Measurements from ENCODE around the gene FBLL1. TPM values are rescaled to one million over a fixed set of nuclear protein-coding genes. Genes with fewer than 3 reads are reported as not detected.

Gene FBLL1
- polyA plus RNA-seq, 1 donor (not counting 4 experiments of a cell fraction or from before 2014, with no cell fraction given) = not detected

- H4K20me1 ChIP-seq (ENCODE audit: control insufficient read depth, extremely low read depth, insufficient read depth, low read length) = no peaks in the 10 kb centered on the region
- no peaks in the 10 kb centered on the region for H3K9me3 ChIP-seq (ENCODE audit: control insufficient read depth, low read depth, low read length)
- peaks cover 15% of the 10 kb centered on the region for H3K79me2 ChIP-seq (ENCODE audit: control insufficient read depth, insufficient read depth, low read length)
- TF ChIP-seq EZH2 (IDR thresholded peaks at IDR 0.05; ENCODE audit: low read length) = no peak
- TF ChIP-seq CTCF (optimal IDR thresholded peaks at IDR 0.05 in 1 of 3, IDR thresholded peaks at IDR 0.05 in 1 of 3, conservative IDR thresholded peaks at IDR 0.05 in 1 of 3; ENCODE audit: extremely low read depth in 1 of 3, insufficient read depth in 2 of 3, low read length in 3 of 3) = no peak
- peaks cover 24 to 30% of the 10 kb centered on the region in 2 experiments for H3K36me3 ChIP-seq (ENCODE audit: control insufficient read depth in 2 of 2, extremely low read depth in 1 of 2, insufficient read depth in 2 of 2, low read length in 2 of 2)
- dilution Hi-C loops (cut with MboI; ENCODE audit: extremely low pct_ligation_motif_present, low sequenced_read_pairs) = no loop called here
- DNase-seq (ENCODE audit: low read depth, low spot score) = no peak
- no peaks in the 10 kb centered on the region for H3K9me1 ChIP-seq (ENCODE audit: control insufficient read depth, extremely low read depth, insufficient read depth, low read length)
- no peak overlapping the region for H3K4me3 ChIP-seq (ENCODE audit: control insufficient read depth in 2 of 3, extremely low read depth in 1 of 3, insufficient read depth in 2 of 3, low read depth in 1 of 3, low read length in 3 of 3)
- H2AFZ ChIP-seq (ENCODE audit: control insufficient read depth, low read length) = no peak overlapping the region
- no peak overlapping the region for H3K9ac ChIP-seq (ENCODE audit: control insufficient read depth, extremely low read depth, insufficient read depth, low read length)
- no peak for FAIRE-seq
- no peak overlapping the region for H3K27ac ChIP-seq (ENCODE audit: control insufficient read depth, insufficient read depth, low read length)
- H3K4me1 ChIP-seq (ENCODE audit: control insufficient read depth, extremely low read depth, insufficient read depth, low read length) = no peaks in the 10 kb centered on the region
- H3K4me2 ChIP-seq (ENCODE audit: control insufficient read depth, extremely low read depth, insufficient read depth, low read depth, low read length) = no peak overlapping the region
- no peaks in the 10 kb centered on the region for H3K27me3 ChIP-seq (ENCODE audit: control insufficient read depth, extremely low read depth, insufficient read depth, low read length)
Observed at GRCh38 chr5:168494057-168494555, 35.0 kb upstream of the FBLL1 start.

DNA sequence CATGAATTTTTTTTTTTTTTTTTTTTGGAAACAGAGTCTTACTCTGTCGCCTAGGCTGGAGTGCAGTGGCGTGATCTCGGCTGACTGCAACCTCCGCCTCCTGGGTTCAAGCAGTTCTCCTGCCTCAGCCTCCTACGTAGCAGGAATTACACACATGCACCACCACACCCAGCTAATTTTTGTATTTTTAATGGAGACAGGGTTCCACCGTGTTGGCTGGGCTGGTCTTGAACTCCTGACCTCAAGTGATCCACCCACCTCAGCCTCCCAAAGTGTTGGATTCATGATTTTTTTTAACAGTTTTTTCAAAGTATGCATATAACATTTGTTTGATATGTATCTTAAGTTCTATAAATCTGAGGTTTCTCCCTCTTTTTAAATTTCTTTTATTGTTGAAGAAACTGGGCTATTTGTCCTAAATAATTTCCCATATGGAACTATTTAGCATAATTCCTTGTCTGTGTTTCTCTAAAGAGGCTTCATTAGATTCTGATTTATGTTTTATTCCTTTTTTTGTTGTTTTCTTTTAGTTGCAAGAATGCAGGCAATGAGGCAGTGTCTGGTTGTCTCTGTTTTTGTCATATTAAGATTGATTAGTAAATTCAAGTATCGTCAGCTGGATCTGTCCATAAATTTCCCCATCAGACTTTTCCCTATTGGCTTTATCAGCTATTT, 26.4 kb upstream of the FBLL1 start:
- no peaks in the 10 kb centered on the region for H3K9me3 ChIP-seq (ENCODE audit: control insufficient read depth, low read depth, low read length)
- H3K36me3 ChIP-seq (ENCODE audit: control insufficient read depth in 2 of 2, extremely low read depth in 1 of 2, insufficient read depth in 2 of 2, low read length in 2 of 2) = peaks cover 14 to 18% of the 10 kb centered on the region in 2 experiments
- no peak overlapping the region for H3K27ac ChIP-seq (ENCODE audit: control insufficient read depth, insufficient read depth, low read length)
- no peak overlapping the region for H2AFZ ChIP-seq (ENCODE audit: control insufficient read depth, low read length)
- FAIRE-seq = no peak
- H3K79me2 ChIP-seq (ENCODE audit: control insufficient read depth, insufficient read depth, low read length) = no peaks in the 10 kb centered on the region
- DNase-seq (ENCODE audit: low read depth, low spot score) = no peak
- no peak overlapping the region for H3K4me2 ChIP-seq (ENCODE audit: control insufficient read depth, extremely low read depth, insufficient read depth, low read depth, low read length)
- no peaks in the 10 kb centered on the region for H3K9me1 ChIP-seq (ENCODE audit: control insufficient read depth, extremely low read depth, insufficient read depth, low read length)
- no peak overlapping the region for H3K9ac ChIP-seq (ENCODE audit: control insufficient read depth, extremely low read depth, insufficient read depth, low read length)
- no peaks in the 10 kb centered on the region for H3K27me3 ChIP-seq (ENCODE audit: control insufficient read depth, extremely low read depth, insufficient read depth, low read length)
- no peak overlapping the region for H3K4me3 ChIP-seq (ENCODE audit: control insufficient read depth in 2 of 3, extremely low read depth in 1 of 3, insufficient read depth in 2 of 3, low read depth in 1 of 3, low read length in 3 of 3)
- TF ChIP-seq CTCF (optimal IDR thresholded peaks at IDR 0.05 in 1 of 3, IDR thresholded peaks at IDR 0.05 in 1 of 3, conservative IDR thresholded peaks at IDR 0.05 in 1 of 3; ENCODE audit: extremely low read depth in 1 of 3, insufficient read depth in 2 of 3, low read length in 3 of 3) (no peak), EZH2 (IDR thresholded peaks at IDR 0.05; ENCODE audit: low read length) (no peak)
- H3K4me1 ChIP-seq (ENCODE audit: control insufficient read depth, extremely low read depth, insufficient read depth, low read length) = no peaks in the 10 kb centered on the region
- dilution Hi-C loops (cut with MboI; ENCODE audit: extremely low pct_ligation_motif_present, low sequenced_read_pairs) = no loop called here
- no peaks in the 10 kb centered on the region for H4K20me1 ChIP-seq (ENCODE audit: control insufficient read depth, extremely low read depth, insufficient read depth, low read length)

All from keratinocyte (primary cell).